HUES48 (cell line): Measurements from ENCODE around the gene TMEM181.
"Not testable (repeated sequence)": the region's sequence is repeated elsewhere in the genome, so short reads cannot be mapped to it uniquely, and the experiment has no call there.

ENCODE experiments used
- H3K27ac ChIP-seq: one replicate; pipeline ENCODE4 v1.7.0; 2013; ENCODE audit warnings: low read depth, low read length, inconsistent platforms
- H3K27me3 ChIP-seq: 2 replicates; pipeline ENCODE4 v1.6.1; 2013; ENCODE audit warnings: mild to moderate bottlenecking, low read length; ENCODE audit not compliant: control insufficient read depth, insufficient read depth
- H3K36me3 ChIP-seq: 2 replicates; pipeline ENCODE4 v1.6.1; 2013; ENCODE audit warnings: low read length; ENCODE audit not compliant: control insufficient read depth, insufficient read depth
- H3K4me1 ChIP-seq: 2 replicates; pipeline ENCODE4 v1.6.1; 2013; ENCODE audit warnings: mild to moderate bottlenecking, low read length; ENCODE audit not compliant: control insufficient read depth, insufficient read depth
- H3K4me3 ChIP-seq: 2 replicates; pipeline ENCODE4 v1.5.1; 2013; ENCODE audit warnings: mild to moderate bottlenecking, low read depth, low read length
- H3K9ac ChIP-seq: 2 replicates; pipeline ENCODE4 v1.6.1; 2013; ENCODE audit warnings: mild to moderate bottlenecking, low read depth, low read length, moderate library complexity
- H3K9me3 ChIP-seq: 2 replicates; pipeline ENCODE4 v1.6.1; 2013; ENCODE audit warnings: low read length; ENCODE audit not compliant: control insufficient read depth, insufficient read depth

The TMEM181 gene

DNA sequence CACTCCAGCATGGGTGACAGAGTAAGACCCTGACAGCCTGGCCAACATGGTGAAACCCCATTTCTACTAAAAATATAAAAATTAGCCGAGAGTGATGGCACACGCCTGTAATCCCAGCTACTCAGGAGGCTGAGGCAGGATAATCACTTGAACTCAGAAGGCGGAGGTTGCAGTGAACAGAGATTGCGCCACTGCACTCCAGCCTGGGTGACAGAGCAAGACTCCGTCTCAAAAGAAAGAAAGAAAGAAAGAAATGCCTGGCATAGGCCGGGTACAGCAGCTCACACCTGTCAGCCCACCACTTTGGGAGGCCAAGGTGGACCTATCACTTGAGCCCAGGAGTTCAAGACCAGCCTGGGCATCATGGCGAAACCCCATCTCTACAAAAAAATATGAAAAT is 38.9 kb upstream of the TMEM181 start:
- H3K9me3 ChIP-seq, H3K27me3 ChIP-seq, H3K4me1 ChIP-seq, H3K4me3 ChIP-seq, H3K27ac ChIP-seq, H3K36me3 ChIP-seq, H3K9ac ChIP-seq: not testable (repeated sequence)

DNA sequence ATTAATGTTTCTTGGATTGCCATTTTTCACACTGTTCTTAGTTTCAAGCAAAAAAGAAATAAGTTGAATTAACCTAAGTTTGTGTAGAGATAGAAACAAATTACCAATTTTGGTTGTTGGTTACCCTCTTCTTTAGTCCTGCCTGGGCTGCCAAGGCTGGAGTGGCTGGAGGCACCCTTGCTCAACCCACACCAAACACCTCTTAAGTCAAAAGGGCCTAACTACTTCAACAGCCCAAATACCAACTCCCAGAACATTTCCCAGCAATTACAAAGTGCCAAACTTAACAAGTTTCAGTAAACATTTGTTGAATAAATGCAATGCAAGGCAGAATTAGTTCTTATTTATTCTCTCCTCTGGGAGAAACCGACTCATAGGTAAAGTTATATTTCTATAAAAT is 38.1 kb upstream of the TMEM181 start:
- H3K4me1 ChIP-seq, result peaks cover 9% of the 10 kb centered on the region; the same call in 1 of the 2 replicates
- H3K4me3 ChIP-seq, result no peak overlapping the region
- no peaks in the 10 kb centered on the region for H3K9me3 ChIP-seq
- no peak overlapping the region for H3K27ac ChIP-seq
- H3K9ac ChIP-seq, result no peak overlapping the region
- H3K36me3 ChIP-seq, result no peaks in the 10 kb centered on the region
- H3K27me3 ChIP-seq, result no peaks in the 10 kb centered on the region

DNA sequence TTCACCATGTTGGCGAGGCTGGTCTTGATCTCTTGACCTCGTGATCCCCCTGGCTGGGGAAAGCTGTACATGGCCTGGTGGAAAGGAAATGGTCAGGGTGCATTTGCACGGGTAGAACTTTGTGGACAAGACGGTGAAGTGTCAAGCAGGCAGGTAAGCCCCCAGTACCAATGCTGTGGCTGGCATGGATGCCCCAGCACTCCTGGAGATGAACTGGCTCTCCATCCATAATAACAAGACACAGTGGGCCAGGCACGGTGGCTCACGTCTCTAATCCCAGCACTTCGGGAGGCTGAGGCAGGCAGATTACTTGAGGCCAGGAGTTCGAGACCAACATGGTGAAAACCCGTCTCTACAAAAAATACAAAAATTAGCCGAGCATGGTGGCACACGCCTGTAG is 37.3 kb upstream of the TMEM181 start:
- H3K9me3 ChIP-seq, result no peaks in the 10 kb centered on the region
- no peaks in the 10 kb centered on the region for H3K36me3 ChIP-seq
- H3K27ac ChIP-seq, result no peak overlapping the region
- H3K4me3 ChIP-seq, result no peak overlapping the region
- H3K9ac ChIP-seq, result no peak overlapping the region
- peaks cover 8% of the 10 kb centered on the region; the same call in 1 of the 2 replicates for H3K4me1 ChIP-seq
- no peaks in the 10 kb centered on the region for H3K27me3 ChIP-seq

DNA sequence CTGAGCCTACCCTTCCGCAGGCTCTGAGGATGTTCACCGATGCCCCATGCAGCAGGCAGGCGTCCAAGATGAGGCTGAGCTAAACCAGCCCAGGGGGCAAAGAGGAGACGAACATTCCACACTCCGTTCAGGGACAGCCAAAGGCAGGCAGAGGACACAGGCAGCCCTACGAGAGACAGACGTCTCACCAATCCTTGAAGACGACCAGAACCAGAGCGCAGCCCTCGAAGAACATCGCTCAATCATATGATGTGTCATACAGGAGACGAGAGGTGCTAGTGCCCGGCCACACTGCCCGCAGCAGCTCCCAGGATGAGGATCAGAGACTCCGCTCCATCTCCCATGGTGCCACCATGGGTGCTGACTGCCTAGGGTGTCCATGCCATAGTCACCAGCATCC is 35.6 kb upstream of the TMEM181 start:
- H3K36me3 ChIP-seq, result no peaks in the 10 kb centered on the region
- no peak overlapping the region for H3K27ac ChIP-seq
- H3K9me3 ChIP-seq, result no peaks in the 10 kb centered on the region
- H3K4me1 ChIP-seq, result no peaks in the 10 kb centered on the region
- H3K27me3 ChIP-seq, result no peaks in the 10 kb centered on the region
- no peak overlapping the region for H3K4me3 ChIP-seq
- H3K9ac ChIP-seq, result no peak overlapping the region

DNA sequence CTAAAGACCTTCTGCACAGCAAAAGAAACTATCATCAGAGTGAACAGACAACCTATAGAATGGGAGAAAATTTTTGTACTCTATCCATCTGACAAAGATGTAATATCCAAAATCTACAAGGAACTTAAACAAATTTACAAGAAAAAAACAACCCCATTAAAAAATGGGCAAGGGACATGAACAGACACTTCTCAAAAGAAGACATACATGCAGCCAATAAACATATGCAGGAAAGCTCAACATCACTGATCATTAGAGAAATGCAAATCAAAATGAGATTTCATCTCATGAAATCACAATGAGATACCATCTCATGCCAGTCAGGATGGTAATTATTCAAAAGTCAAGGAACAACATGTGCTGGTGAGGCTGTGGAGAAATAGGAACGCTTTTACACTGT is 32.0 kb upstream of the TMEM181 start:
- not testable (repeated sequence) for H3K9ac ChIP-seq, H3K36me3 ChIP-seq, H3K4me3 ChIP-seq

DNA sequence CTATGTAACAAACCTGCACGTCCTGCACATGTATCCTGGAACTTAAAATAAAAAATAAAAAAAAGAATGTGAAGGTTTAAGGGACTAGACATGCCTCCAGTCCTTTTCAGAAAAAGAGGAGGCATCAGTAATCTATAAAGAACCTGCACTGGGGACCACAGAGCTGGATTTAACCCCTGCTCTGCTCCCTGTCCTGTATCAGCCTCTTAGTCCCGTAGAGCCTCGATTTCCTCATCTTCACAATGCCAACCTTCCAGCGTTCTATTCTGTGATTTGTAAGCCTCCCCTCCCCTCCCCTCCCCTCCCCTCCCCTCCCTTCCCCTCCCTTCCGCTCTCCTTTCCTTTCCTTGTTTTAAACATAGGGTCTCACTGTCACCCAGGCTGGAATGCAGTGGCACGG is 31.1 kb upstream of the TMEM181 start:
- H3K4me1 ChIP-seq, result no peaks in the 10 kb centered on the region
- no peaks in the 10 kb centered on the region for H3K9me3 ChIP-seq
- no peak overlapping the region for H3K27ac ChIP-seq
- H3K9ac ChIP-seq, result no peak overlapping the region
- no peaks in the 10 kb centered on the region for H3K36me3 ChIP-seq
- no peaks in the 10 kb centered on the region for H3K27me3 ChIP-seq
- H3K4me3 ChIP-seq, result no peak overlapping the region

More for the DNA sequence above, 32.0 kb upstream of the TMEM181 start:
- H3K27me3 ChIP-seq, H3K4me1 ChIP-seq, H3K9me3 ChIP-seq, H3K27ac ChIP-seq: not testable (repeated sequence)

DNA sequence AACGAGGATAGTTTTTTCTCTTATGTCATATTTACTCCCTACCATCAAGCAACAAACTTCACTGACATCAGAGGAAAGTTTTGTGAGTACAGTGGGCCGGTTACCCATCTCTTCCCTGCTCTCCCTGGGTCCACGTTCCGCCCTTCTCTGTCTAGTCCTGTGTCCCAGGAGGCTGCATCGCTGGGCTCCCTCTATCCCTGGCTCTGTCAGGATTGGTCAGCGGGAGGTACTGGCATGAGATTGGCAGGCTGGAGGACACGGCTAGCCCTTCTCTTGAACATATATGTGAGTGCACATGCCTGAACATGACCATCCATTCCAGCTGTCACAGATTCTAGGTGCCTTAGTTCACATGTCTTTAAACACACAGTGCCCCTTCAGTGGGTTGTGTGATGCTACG is 30.3 kb upstream of the TMEM181 start:
- no peaks in the 10 kb centered on the region for H3K4me1 ChIP-seq
- H3K9me3 ChIP-seq, result no peaks in the 10 kb centered on the region
- H3K9ac ChIP-seq, result no peak overlapping the region
- H3K36me3 ChIP-seq, result no peaks in the 10 kb centered on the region
- no peaks in the 10 kb centered on the region for H3K27me3 ChIP-seq
- no peak overlapping the region for H3K4me3 ChIP-seq
- H3K27ac ChIP-seq, result no peak overlapping the region

DNA sequence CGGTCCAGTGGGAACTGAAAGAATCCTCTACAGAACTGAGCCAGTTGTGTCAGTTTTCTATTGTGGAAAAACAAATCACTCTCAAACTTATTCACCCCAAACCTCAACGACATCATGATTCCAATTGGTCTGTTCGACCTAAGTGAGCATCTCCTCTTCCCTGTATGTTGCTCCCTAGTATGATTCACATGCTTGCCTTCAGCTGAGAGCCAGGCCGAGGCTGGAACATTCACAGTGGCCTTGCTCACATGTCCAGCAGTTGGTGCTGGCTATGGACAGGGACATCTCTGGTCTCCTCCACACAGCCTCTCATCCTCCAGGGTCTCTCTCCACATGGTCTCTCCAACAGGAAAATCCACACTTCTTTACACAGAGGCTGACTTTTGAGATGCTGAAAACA is 28.3 kb upstream of the TMEM181 start:
- H3K9me3 ChIP-seq, result no peaks in the 10 kb centered on the region
- H3K27me3 ChIP-seq, result no peaks in the 10 kb centered on the region
- no peaks in the 10 kb centered on the region for H3K36me3 ChIP-seq
- no peaks in the 10 kb centered on the region for H3K4me1 ChIP-seq
- no peak overlapping the region for H3K9ac ChIP-seq
- H3K4me3 ChIP-seq, result no peak overlapping the region
- no peak overlapping the region for H3K27ac ChIP-seq

DNA sequence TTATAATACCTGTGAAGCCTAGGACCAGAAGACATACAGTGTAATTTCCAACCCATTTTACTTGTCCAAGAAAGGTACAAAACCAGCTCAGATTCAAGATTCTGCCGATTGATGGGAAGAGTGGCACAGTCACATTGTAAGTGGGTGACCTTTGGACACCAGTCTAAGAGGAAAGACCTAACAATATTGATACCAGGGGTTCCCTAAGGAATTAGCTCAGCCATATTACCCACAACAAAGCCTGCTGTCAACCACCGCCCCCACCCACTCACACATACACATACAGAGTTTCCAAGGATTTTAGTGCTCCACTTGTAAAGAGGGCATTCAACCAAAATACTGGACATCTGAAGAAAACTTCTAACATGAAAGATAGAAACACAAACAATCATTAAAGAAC is 27.9 kb upstream of the TMEM181 start:
- Histone ChIP-seq H3K27ac (no peak overlapping the region), H3K27me3 (no peaks in the 10 kb centered on the region), H3K36me3 (no peaks in the 10 kb centered on the region), H3K9ac (no peak overlapping the region), H3K4me3 (no peak overlapping the region), H3K9me3 (no peaks in the 10 kb centered on the region), H3K4me1 (no peaks in the 10 kb centered on the region)

DNA sequence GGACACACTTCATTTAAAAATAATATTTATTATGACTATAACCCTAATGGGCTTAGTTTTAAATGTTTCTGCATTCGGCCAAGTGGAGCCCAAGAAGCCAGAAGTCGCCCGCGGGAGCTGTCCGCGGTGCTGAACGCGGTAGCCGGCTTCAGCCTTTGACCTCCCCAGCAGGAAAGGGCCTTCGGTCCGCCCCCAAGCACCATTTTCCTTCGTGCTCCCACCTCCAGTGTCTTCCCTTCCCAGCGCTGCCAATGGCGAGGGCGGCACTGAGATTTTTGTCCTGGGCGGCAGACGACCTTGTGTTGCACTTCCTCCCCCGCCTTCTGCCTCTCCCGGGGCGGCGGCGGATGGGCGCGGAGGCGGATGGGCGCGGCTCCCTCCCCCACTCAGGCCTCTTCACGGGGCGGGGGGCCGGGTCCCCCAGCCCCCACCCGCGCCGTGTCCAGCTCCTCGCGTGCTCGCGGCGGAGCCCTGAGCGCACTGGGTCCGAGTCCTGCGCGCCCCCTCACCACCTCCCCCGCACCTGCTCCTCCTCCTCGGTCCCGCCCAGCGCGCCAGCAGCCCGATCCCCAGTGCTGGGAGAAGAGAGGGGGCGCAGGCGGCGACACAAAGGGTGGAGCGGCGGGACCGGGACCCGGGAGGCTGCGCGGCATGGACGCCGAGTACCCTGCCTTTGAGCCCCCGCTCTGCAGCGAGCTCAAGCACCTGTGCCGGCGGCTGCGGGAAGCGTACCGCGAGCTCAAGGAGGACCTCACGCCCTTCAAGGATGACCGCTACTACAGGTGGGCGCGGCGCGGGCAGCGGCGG is 23.6 kb upstream of the TMEM181 start:
- Histone ChIP-seq H3K9ac (peak overlapping the region; percentile 63), H3K27ac (peak overlapping the region; percentile 82), H3K27me3 (peaks cover 7% of the 10 kb centered on the region; the same call in 1 of the 2 replicates), H3K9me3 (no peaks in the 10 kb centered on the region), H3K36me3 (no peaks in the 10 kb centered on the region), H3K4me1 (peaks cover 7% of the 10 kb centered on the region; the same call in 1 of the 2 replicates), H3K4me3 (peak overlapping the region; percentile 91)

DNA sequence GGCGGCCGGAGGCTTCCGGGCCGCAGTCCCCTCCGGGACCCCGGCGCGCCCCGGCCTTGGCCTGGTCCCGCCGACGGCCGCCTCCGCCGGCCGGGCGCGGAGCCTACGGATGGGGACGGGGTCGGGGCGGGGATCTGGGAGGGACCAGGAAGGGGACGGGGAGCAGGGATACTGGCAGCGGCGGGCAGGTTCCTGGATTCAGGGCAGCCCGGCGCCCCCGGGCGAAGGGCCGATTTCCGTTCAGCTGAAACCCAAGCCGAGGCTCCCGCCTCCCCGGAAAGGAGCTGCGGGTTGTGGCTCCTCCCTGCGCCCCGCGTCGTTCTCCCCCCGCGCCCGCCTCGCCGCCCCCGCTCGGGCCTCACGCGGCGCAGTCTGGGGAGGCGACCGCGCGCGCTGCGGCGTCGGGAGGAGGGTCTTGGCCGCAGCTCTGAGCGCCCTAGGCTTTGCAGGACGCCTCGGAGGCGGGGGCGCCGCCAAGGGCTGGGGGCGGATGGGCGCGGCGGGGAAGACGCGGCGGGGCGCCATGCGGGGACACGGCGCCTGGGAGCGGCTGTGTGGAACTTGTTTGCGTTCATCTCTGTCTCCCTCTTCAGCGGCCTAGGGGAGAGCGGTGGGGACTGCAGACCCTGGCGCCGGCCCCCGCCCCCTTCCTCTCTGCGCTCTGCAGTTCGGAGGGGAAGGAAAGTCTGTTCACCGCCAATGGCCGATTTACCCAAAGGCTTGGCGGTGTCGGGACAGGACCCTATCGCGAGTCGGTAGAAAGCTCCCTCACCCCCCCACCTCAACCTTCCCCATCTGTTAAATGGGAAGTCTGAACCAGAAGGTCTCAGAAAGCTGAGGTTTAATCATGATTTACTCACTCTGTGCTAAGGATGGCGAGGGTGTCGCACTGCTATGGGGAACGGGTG is 22.7 kb upstream of the TMEM181 start:
- no peaks in the 10 kb centered on the region for H3K9me3 ChIP-seq
- peak overlapping the region; percentile 63 for H3K9ac ChIP-seq
- H3K27me3 ChIP-seq, result peaks cover 7% of the 10 kb centered on the region; the same call in 1 of the 2 replicates
- H3K27ac ChIP-seq, result peak overlapping the region; percentile 82
- no peaks in the 10 kb centered on the region for H3K36me3 ChIP-seq
- peak overlapping the region; percentile 91 for H3K4me3 ChIP-seq
- peaks cover 7% of the 10 kb centered on the region; the same call in 1 of the 2 replicates for H3K4me1 ChIP-seq
